ENCODE results near the gene ZGLP1. TPM values are rescaled to one million over a fixed set of nuclear protein-coding genes. Genes with fewer than 3 reads are reported as not detected.

ZGLP1 gene
- total and polyA plus RNA-seq, 8 donors: 2.8 to 11.9 (median 6.9) TPM

GRCh38 chr19:10332965-10333757, 23.5 kb upstream of the ZGLP1 start, which contains the start of gene RAVER1:
Gene RAVER1 (minus strand): TSS chr19:10333529. CDS start chr19:10333507, 22 bp downstream.
- H3K36me3 ChIP-seq: peaks cover 0 to 36% of the 10 kb centered on the region in 2 donors
- intact Hi-C loops (cut with DNase I): no loop called here
- H3K27me3 ChIP-seq: no peaks in the 10 kb centered on the region
- H3K9me3 ChIP-seq: no peaks in the 10 kb centered on the region
- H3K4me3 ChIP-seq: peak within 1 kb of the TSS; percentile 71 to 82
- ATAC-seq (peak; percentile 91), DNase-seq (peak; percentile 95 to 99 (median 98))
- no peak for TF ChIP-seq CTCF (IDR thresholded peaks at IDR 0.05)
- H3K4me1 ChIP-seq: peaks cover 10 to 55% of the 10 kb centered on the region in 2 donors
- H3K27ac ChIP-seq: peak within 1 kb of the TSS; percentile 87

DNA sequence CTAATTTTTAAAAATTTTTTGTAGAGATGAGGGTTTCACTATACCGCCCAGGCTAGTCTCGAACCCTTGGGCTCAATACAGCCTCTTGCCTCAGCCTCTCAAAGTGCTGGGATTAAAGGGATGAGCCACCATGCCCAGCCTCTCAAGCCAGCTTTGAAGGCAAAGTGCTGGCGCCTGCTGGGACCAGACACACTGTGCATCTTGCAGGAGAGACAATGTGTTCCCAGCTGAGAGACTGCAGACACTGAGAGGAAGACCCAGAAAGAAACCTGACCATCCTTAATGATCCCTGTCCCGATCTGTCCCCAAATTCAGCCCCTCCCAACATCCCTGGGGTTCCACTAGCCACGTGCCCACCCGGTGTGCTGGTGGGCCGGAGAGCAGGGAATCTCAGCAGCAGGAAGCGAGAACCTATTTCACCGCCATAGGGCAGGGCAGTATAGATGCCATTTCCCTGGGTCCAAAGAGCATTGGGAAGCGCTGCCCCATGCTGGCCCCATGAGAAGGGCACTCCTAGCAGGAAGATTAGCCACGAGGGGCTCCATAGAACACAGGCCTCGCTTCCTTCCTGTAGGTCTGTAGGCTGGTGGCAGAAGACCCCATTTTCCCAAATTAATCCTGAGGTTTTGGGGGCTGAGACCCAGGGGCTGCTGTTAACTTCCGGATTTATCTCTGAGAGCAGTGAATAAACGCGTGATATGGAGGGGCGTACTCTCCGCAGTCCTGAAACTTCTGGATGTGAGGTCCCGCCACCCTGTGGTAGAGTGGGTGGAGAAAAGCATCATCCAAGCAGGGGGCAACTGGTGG, 22.7 kb upstream of the ZGLP1 start:
- no peak for DNase-seq
- TF ChIP-seq CTCF (IDR thresholded peaks at IDR 0.05): no peak
- no peak for ATAC-seq
- intact Hi-C loops (cut with DNase I): no loop called here
- peak overlapping the region; percentile 87 for H3K27ac ChIP-seq
- H3K4me1 ChIP-seq: peaks cover 10 to 47% of the 10 kb centered on the region in 2 donors
- H3K9me3 ChIP-seq: no peaks in the 10 kb centered on the region
- H3K4me3 ChIP-seq: peak overlapping the region; percentile 71 to 82
- H3K36me3 ChIP-seq: peaks cover 0 to 44% of the 10 kb centered on the region in 2 donors
- H3K27me3 ChIP-seq: no peaks in the 10 kb centered on the region

- no peak overlapping the region for H3K4me3 ChIP-seq
- intact Hi-C loops (cut with DNase I): no loop called here
- H3K27ac ChIP-seq: no peak overlapping the region
- peaks cover 10 to 26% of the 10 kb centered on the region in 2 donors for H3K4me1 ChIP-seq
- no peak for ATAC-seq
- H3K9me3 ChIP-seq: no peaks in the 10 kb centered on the region
- no peak for DNase-seq
- no peak for TF ChIP-seq CTCF (IDR thresholded peaks at IDR 0.05)
- H3K36me3 ChIP-seq: peaks cover 0 to 63% of the 10 kb centered on the region in 2 donors
- H3K27me3 ChIP-seq: no peaks in the 10 kb centered on the region
Measured at GRCh38 chr19:10329555-10329954, 19.9 kb upstream of the ZGLP1 start.

DNA sequence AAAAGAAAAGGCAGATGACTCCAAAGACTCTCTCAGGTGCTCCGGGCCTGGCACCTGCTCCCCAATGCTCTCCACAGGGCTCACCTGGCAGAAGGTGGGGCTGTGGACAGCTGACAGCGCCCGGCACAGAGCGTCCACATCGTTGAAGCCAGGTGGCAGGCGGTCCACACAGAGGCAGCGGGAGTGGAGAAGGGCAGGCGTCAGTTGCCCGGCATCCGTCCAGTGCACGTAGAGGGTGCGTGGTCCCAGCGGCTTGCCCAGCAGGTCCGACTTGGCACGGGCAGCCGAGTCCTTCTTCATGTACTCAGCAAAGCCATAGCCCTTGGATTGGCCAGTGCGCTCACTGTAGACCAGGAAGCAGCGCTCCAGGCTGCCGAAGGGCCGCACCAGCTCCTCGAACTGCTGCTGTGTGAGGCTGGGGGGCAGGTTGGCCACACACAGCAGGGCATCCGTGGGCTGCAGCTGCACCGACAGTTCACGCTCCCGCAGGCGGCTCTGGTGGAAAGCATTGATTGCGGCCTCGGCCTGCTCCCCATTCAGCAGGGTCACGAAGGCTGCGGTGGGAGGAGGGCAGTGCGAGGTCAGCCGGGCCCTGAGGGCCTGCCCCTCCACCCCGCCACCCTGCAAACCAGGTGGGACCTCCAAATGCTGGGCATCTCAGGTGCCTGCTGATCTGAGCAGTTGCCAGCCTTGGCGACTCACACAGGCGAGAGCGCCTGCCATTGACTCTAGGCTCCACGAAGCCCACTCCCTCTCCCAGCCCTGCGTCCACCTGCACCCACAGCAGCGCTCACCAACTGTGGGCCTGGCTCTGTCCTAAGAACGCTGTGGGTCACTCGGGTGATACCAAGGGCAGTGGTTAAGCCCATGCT, 19.2 kb upstream of the ZGLP1 start:
- intact Hi-C loops (cut with DNase I): no loop called here
- Histone ChIP-seq H3K27me3 (no peaks in the 10 kb centered on the region), H3K36me3 (peaks cover 3 to 70% of the 10 kb centered on the region in 2 donors), H3K9me3 (no peaks in the 10 kb centered on the region), H3K27ac (no peak overlapping the region), H3K4me1 (peaks cover 9 to 19% of the 10 kb centered on the region in 2 donors), H3K4me3 (no peak overlapping the region)
- TF ChIP-seq CTCF (IDR thresholded peaks at IDR 0.05): no peak
- no peak for ATAC-seq
- no peak for DNase-seq
